GM19099 (cell line): ENCODE results near the gene MAN2C1.

Experiments used
- POLR2A ChIP-seq: IDR thresholded peaks from 3 replicates; pipeline ENCODE4 v1.6.1; 2011; ENCODE audit warnings: low read depth; ENCODE audit not compliant: insufficient read length; ENCODE audit errors: extremely low read depth

MAN2C1 gene

GRCh38 chr15:75367913-75368688, at the start of gene MAN2C1:
Gene MAN2C1 (minus strand): TSS chr15:75368607. CDS start chr15:75368583, 24 bp downstream.
- TF ChIP-seq POLR2A = peak; percentile 96

GRCh38 chr15:75416584-75416983, 48.2 kb upstream of the MAN2C1 start:
- no peak for TF ChIP-seq POLR2A

GRCh38 chr15:75410196-75410595, 41.8 kb upstream of the MAN2C1 start:
- TF ChIP-seq POLR2A = no peak

GRCh38 chr15:75407083-75407482, 38.7 kb upstream of the MAN2C1 start:
- TF ChIP-seq POLR2A = no peak

GRCh38 chr15:75403892-75404291, 35.5 kb upstream of the MAN2C1 start:
- no peak for TF ChIP-seq POLR2A

DNA sequence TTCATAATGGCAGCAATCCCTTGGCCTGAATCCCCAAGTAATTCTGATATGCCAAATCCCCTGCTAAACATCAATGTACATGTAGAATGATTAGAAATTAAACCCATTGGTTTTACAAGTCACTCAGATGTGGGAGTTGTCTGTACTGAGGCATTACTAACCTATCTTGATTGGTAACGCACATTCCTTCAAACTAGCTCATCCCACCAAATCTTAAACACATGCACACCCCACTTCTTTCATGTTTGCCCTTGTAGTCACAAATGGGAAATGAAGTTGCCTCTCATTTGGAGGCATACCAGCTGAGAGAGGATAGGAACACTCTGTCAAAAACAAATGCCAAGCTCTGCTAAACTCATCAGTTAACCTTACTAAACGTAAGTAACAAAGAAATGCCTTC, 29.1 kb upstream of the MAN2C1 start:
- no peak for TF ChIP-seq POLR2A

- TF ChIP-seq POLR2A = no peak
Observed at GRCh38 chr15:75389791-75390382, 21.5 kb upstream of the MAN2C1 start.

DNA sequence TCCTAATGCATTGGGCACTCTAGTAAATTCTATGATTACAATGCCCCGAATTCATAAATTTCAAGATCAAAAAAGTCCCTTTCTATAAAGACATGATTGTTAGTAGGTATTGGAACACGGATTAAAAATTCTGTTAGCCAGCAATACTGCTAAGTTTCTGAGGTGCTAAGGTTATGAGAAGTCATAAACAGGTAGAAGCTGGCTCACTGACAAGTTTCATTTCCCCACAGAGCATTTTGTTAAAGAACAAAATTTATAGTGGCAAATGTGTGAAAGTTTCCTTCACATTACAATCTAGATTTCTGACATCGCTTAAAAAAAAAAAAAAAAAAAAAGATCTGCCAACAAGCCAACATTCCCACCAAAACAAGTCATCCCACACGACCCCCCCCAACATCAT, 12.4 kb upstream of the MAN2C1 start:
- TF ChIP-seq POLR2A = no peak

DNA sequence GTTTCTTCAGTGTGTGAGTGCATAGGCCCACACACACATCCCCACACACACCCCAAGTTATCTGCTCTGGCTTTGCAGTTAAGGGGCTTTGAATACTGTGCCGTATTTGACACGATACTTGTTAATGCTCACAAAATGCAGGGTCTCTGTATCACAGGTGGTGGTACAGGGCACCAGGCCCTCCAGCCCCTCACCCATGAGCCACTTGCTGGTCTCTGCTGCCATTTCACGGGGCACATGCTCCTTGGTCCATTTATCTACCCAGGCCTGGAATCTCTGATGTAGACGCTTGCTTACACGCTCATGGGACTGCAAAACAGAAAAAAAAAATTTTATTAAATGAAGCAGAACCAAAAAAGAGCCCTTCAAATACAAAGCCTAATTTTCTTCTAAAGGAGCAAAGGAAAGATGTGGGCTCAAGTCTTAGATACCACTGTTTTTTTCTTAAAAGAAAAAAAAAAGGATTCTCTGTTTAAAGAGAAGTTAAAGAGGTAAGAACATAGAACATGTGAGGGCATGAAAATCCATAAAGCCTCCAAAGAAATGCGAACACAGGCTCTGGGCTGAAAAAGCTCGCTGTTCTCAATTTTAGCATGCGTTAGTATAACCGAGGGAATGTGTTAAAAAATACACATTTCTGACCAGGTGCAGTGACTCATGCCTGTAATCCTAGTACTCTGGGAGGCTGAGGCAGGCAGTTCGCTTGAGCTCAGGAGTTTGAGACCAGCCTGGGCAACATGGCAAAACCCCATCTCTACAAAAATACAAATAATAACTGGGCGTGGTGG, 3.7 kb upstream of the MAN2C1 start:
- TF ChIP-seq POLR2A = no peak

DNA sequence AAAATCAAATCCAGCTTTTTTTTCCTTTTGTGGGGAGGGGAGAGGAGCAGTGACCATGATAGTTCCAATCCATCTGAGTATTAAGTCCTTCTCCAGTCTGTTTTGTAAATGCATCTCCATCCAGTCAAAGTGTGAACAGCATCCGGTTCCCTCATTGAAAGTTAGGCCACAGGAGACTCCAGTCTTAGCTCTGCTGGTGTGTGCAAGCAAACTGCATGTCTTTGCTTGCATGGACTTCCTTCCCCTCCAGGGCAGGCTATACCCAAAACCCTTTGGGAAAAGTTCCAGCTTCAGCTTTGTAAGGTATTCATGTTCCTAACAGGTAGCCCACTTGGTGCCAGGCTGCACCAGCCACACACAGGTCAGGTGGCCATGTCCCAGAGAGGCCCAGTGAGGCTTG, 3.1 kb upstream of the MAN2C1 start:
- no peak for TF ChIP-seq POLR2A

GRCh38 chr15:75369897-75370581, 1.6 kb upstream of the MAN2C1 start:
- no peak for TF ChIP-seq POLR2A

- no peak for TF ChIP-seq POLR2A
Observed at GRCh38 chr15:75368689-75369239, 357 bp upstream of the MAN2C1 start.

GRCh38 chr15:75367406-75367912, 948 bp downstream of the MAN2C1 start:
- TF ChIP-seq POLR2A = no peak

DNA sequence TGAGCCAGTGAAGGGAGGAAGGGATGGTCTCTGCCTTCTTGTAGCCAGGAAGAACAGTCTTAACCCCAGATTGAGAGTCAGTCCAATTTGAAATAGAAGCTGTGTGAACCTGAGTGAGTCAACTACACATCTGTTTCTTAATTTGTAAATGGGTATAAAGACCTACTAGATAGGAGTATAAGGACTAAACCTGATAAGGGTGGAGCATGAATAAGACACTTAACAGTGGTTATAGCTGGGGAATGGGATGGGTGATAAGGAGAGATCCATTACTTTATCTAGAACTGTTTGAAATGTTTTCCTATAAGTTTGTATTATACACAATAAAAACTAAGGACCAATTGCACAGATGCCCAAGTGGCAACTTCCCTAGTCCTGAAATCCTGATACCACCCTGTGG, 1.4 kb downstream of the MAN2C1 start:
- no peak for TF ChIP-seq POLR2A

DNA sequence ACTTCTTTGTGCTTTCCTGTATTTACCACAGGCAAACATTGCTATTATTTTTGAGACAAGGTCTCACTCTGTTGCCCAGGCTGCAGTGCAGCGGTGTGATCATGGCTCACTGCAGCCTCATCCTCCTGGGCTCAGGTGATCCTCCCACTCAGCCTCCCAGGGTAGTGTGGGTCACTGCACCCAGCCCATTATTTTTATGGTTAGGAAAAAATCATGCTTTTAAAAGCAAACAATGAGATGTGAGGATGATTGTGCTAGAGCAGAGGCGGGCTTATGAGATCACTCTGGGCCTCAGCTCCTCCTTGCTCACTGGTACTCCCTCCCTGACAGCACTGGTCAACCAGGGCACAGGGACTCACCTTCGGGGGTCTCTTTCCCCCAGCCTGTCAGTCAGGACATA, 2.2 kb downstream of the MAN2C1 start:
- no peak for TF ChIP-seq POLR2A
